Endometrium (tissue), 2 donors: ENCODE results near the gene EXOC4.

Experiments
- FAIRE-seq: peaks from 2 replicates; lab custom pipeline; 2012; peaks lifted over from hg19 to GRCh38; lab: Jason Lieb, UNC
- donor health status: control.
- donor health status: control.

EXOC4 gene

GRCh38 chr7:133364959-133365690 is 112.2 kb downstream of the EXOC4 start:
- FAIRE-seq: no peak

GRCh38 chr7:133365917-133366316 is 113.0 kb downstream of the EXOC4 start:
- FAIRE-seq: no peak

- no peak for FAIRE-seq
These were observed 114.7 kb downstream of the EXOC4 start for GRCh38 chr7:133367561-133367960.

GRCh38 chr7:133369130-133369529 is 116.3 kb downstream of the EXOC4 start:
- FAIRE-seq: no peak

GRCh38 chr7:133371616-133372015 is 118.7 kb downstream of the EXOC4 start:
- FAIRE-seq: no peak

GRCh38 chr7:133372337-133372736 is 119.5 kb downstream of the EXOC4 start:
- no peak for FAIRE-seq

GRCh38 chr7:133376514-133376913 is 123.6 kb downstream of the EXOC4 start:
- no peak for FAIRE-seq

GRCh38 chr7:133381965-133382364 is 129.1 kb downstream of the EXOC4 start:
- no peak for FAIRE-seq

GRCh38 chr7:133382775-133383559 is 130.1 kb downstream of the EXOC4 start:
- FAIRE-seq: no peak

- no peak for FAIRE-seq
These were observed 133.3 kb downstream of the EXOC4 start for GRCh38 chr7:133386205-133386604.

- FAIRE-seq: no peak
These were observed 136.8 kb downstream of the EXOC4 start for GRCh38 chr7:133389727-133390126.

- FAIRE-seq: no peak
These were observed 138.3 kb downstream of the EXOC4 start for GRCh38 chr7:133391206-133391605.

GRCh38 chr7:133394369-133394768 is 141.5 kb downstream of the EXOC4 start:
- no peak for FAIRE-seq

GRCh38 chr7:133395551-133395950 is 142.7 kb downstream of the EXOC4 start:
- FAIRE-seq: no peak

GRCh38 chr7:133398506-133398905 is 145.6 kb downstream of the EXOC4 start:
- no peak for FAIRE-seq

GRCh38 chr7:133401225-133401624 is 148.3 kb downstream of the EXOC4 start:
- FAIRE-seq: no peak

GRCh38 chr7:133408212-133408611 is 155.3 kb downstream of the EXOC4 start:
- no peak for FAIRE-seq

GRCh38 chr7:133409421-133409820 is 156.5 kb downstream of the EXOC4 start:
- FAIRE-seq: no peak

GRCh38 chr7:133409966-133410365 is 157.1 kb downstream of the EXOC4 start:
- FAIRE-seq: no peak

- no peak for FAIRE-seq
These were observed 158.5 kb downstream of the EXOC4 start for GRCh38 chr7:133411395-133411794.

- FAIRE-seq: no peak
These were observed 160.1 kb downstream of the EXOC4 start for GRCh38 chr7:133412942-133413341.

GRCh38 chr7:133419041-133419440 is 166.2 kb downstream of the EXOC4 start:
- no peak for FAIRE-seq

- FAIRE-seq: no peak
These were observed 170.7 kb downstream of the EXOC4 start for GRCh38 chr7:133423618-133424017.

- FAIRE-seq: no peak
These were observed 175.4 kb downstream of the EXOC4 start for GRCh38 chr7:133428326-133428725.
